ENCODE measurements around the gene ZNF385D.

ZNF385D gene

DNA sequence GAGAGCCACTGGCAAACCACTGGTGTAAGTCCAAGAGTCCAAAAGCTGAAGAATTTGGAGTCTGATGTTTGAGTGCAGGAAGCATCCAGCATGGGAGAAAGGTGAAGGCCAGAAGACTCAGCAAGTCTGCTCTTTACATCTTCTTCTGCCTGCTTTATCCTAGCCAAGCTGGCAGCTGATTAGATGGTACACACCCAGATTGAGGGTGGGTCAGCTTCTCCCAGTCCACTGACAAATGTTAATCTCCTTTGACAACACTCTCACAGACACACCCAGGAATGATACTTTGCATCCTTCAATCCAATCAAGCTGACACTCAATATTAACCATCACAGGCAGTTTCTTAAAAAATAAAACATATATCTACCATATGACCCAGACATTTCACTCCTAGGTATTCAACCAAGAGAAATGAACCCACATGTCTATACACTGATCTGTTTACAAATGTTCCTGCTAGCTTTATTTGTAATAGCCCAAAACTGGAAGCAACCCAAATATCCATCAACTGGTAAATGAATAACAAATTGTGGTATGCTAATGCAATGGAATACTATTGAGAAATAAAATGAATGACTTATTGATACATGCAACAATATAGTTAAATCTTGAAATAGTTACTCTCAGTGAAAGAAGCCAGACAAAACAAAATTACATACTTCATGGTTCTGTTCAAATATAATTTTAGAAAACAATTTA, 373.8 kb downstream of the ZNF385D start:
- DNase-seq (ENCODE audit: low spot score) = no peak
- H3K27ac ChIP-seq = no peak overlapping the region
- no peak for TF ChIP-seq CTCF (conservative IDR thresholded peaks at IDR 0.05; ENCODE audit: low read depth)
- CTCF ChIA-PET = no interaction called here
- POLR2A ChIA-PET (ENCODE audit: low non-redundant PET) = no interaction called here

GRCh38 chr3:21372316-21372715, 378.7 kb downstream of the ZNF385D start:
- H3K27ac ChIP-seq = no peak overlapping the region
- ChIA-PET CTCF (no interaction called here), POLR2A (ENCODE audit: low non-redundant PET) (no interaction called here)
- no peak for DNase-seq (ENCODE audit: low spot score)
- TF ChIP-seq CTCF (conservative IDR thresholded peaks at IDR 0.05; ENCODE audit: low read depth) = no peak

All from RWPE1 (cell line).